Adrenal gland (tissue), 5 donors: ENCODE data around the gene MYEOV.
A peak's percentile ranks its signal among the peaks of the same experiment; 100 is the strongest.

Experiments
- POLR2A ChIP-seq, 2 donors: fragments of 450-650 bp; IDR thresholded peaks; one replicate each; pipeline ENCODE4 v1.6.1; 2017; ENCODE audit warnings: antibody characterized with exemption in 2 of 2, mild to moderate bottlenecking in 2 of 2, moderate library complexity in 1 of 2
- TF ChIP-seq, protein P1 (sequence below), 6 experiments: fragments of 450-650 bp in 4 of 6; fragments of 200-600 bp in 2 of 6; sonication (generic) in 1 of 6; IDR thresholded peaks; 1 replicate in 5 of 6; 2 replicates in 1 of 6; pipeline versions ENCODE4 v1.5.1 to v1.8.0; 2016 to 2021; ENCODE audit warnings: antibody characterized with exemption in 6 of 6, mild to moderate bottlenecking in 2 of 6, moderate library complexity in 1 of 6
- donor health status: DM: no; HTN: no; CAD: no.

DNA sequence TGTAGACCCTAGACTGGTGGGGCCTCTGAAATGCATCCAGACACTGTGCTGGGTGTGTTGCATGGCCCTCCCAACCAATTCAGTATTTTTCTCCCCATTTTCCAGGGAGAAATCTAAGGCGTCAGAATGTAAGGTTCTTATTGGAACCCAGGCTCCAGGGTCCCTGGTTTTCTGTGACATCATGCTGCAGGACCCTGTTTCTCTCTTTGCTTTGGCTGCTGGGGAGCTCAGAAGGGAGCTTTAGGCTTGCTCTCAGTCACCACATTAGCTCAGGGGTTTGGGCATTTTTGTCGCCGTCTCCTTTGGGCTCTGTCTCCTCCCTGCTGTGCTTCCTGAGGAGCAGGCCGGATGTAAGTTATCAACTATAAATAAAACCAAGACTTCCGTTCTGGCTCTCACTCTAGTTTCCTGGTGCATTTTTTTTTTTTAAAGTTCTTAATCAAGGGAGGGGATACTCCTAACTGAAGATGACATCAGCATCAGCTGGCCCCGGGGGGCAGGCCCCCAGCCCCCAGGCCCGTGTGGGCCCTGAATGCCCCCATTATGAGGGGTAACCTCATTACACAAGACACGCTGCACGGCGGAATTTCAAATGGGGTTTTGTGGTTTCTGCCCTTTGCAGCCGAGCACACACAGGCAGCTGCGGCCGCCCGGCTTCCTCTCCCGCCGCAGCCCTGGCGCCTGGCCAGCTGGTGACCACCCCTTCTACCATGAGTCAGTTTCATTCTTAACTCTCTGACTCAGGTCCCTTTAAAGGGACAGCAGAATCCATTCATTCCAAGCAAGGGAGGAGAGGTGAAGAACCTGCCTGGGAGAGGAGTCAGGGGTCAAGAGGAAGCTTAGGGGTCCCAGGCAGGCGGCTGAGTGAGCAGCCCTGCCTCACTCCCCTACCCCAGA, 3.2 kb downstream of the MYEOV start:
- TF ChIP-seq, protein P1, sequence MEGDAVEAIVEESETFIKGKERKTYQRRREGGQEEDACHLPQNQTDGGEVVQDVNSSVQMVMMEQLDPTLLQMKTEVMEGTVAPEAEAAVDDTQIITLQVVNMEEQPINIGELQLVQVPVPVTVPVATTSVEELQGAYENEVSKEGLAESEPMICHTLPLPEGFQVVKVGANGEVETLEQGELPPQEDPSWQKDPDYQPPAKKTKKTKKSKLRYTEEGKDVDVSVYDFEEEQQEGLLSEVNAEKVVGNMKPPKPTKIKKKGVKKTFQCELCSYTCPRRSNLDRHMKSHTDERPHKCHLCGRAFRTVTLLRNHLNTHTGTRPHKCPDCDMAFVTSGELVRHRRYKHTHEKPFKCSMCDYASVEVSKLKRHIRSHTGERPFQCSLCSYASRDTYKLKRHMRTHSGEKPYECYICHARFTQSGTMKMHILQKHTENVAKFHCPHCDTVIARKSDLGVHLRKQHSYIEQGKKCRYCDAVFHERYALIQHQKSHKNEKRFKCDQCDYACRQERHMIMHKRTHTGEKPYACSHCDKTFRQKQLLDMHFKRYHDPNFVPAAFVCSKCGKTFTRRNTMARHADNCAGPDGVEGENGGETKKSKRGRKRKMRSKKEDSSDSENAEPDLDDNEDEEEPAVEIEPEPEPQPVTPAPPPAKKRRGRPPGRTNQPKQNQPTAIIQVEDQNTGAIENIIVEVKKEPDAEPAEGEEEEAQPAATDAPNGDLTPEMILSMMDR (IDR thresholded peaks at IDR 0.05): no peak
- peak in 1 of 2 donors; percentile 20 for TF ChIP-seq POLR2A (IDR thresholded peaks at IDR 0.05)
